GM23338 (cell line): ENCODE measurements around the gene DNAH8. TPM values are rescaled to one million over a fixed set of nuclear protein-coding genes. Genes with fewer than 3 reads are reported as not detected.
A peak's percentile ranks its signal among the peaks of the same experiment; 100 is the strongest.

Source experiments
- ATAC-seq: fragments of 200-7000 bp; cut with Tn5 transposase; 3 replicates; pipeline ENCODE4 v1.9.1; 2020
- DNase-seq: peaks from one replicate; pipeline ENCODE4 v3.0.0-alpha.2; 2015; ENCODE audit warnings: low spot score
- H2AFZ ChIP-seq: fragments of 200-600 bp; sonication (generic); 2 replicates; pipeline ENCODE4 v1.8.0; 2016; ENCODE audit warnings: antibody characterized with exemption, mild to moderate bottlenecking, moderate library complexity
- H3F3A ChIP-seq: fragments of 200-600 bp; sonication (generic); replicated peaks from 2 replicates; pipeline ENCODE4 v1.8.0; 2017; ENCODE audit warnings: antibody characterized with exemption, mixed run types, low read depth
- H3K27ac ChIP-seq: fragments of 200-600 bp; sonication (generic); 2 replicates; pipeline ENCODE4 v1.6.1; 2016; ENCODE audit warnings: low read depth
- H3K27me3 ChIP-seq: fragments of 200-600 bp; sonication (generic); 2 replicates; pipeline ENCODE4 v1.8.0; 2016; ENCODE audit warnings: mild to moderate bottlenecking, mixed run types, moderate library complexity; ENCODE audit not compliant: insufficient read depth
- H3K36me3 ChIP-seq: fragments of 200-600 bp; sonication (generic); 2 replicates; pipeline ENCODE4 v1.8.0; 2016; ENCODE audit warnings: mild to moderate bottlenecking; ENCODE audit not compliant: insufficient read depth
- H3K4me1 ChIP-seq: fragments of 200-600 bp; sonication (generic); 2 replicates; pipeline ENCODE4 v1.8.0; 2016; ENCODE audit warnings: mild to moderate bottlenecking, moderate library complexity; ENCODE audit not compliant: insufficient read depth
- H3K4me2 ChIP-seq: fragments of 200-600 bp; sonication (generic); 2 replicates; pipeline ENCODE4 v1.7.1; 2017; ENCODE audit warnings: mixed run types
- H3K4me3 ChIP-seq: fragments of 200-600 bp; sonication (generic); 2 replicates; pipeline ENCODE4 v1.6.1; 2016; ENCODE audit warnings: mixed run types
- H3K79me2 ChIP-seq: fragments of 200-600 bp; sonication (generic); replicated peaks from 2 replicates; pipeline ENCODE4 v1.8.0; 2017; ENCODE audit warnings: mild to moderate bottlenecking; ENCODE audit not compliant: insufficient read depth
- H3K9me2 ChIP-seq: fragments of 200-600 bp; sonication (generic); 2 replicates; pipeline ENCODE4 v1.8.0; 2017; ENCODE audit not compliant: insufficient read depth
- H4K20me1 ChIP-seq: fragments of 200-600 bp; sonication (generic); replicated peaks from 2 replicates; pipeline ENCODE4 v1.8.0; 2017; ENCODE audit warnings: mild to moderate bottlenecking; ENCODE audit not compliant: insufficient read depth
- H3K27ac Mint-ChIP-seq: 2 replicates; pipeline ENCODE4 v1.8.0; 2020; ENCODE audit warnings: inconsistent platforms, mild to moderate bottlenecking, moderate library complexity, mixed read lengths
- H3K27me3 Mint-ChIP-seq: 3 replicates; pipeline ENCODE4 v1.8.0; 2022; ENCODE audit warnings: low read depth, mild to moderate bottlenecking, moderate library complexity, mixed read lengths, inconsistent platforms; ENCODE audit not compliant: insufficient read depth, poor library complexity
- H3K36me3 Mint-ChIP-seq: 3 replicates; pipeline ENCODE4 v1.8.0; 2021; ENCODE audit warnings: low read depth, mild to moderate bottlenecking, inconsistent platforms, moderate library complexity, mixed read lengths
- H3K4me1 Mint-ChIP-seq: 3 replicates; pipeline ENCODE4 v1.8.0; 2020; ENCODE audit warnings: mild to moderate bottlenecking, inconsistent platforms, mixed read lengths
- H3K4me3 Mint-ChIP-seq: 3 replicates; pipeline ENCODE4 v1.8.0; 2021; ENCODE audit warnings: moderate library complexity, mild to moderate bottlenecking, inconsistent platforms, mixed read lengths
- H3K9me3 Mint-ChIP-seq: 3 replicates; pipeline ENCODE4 v1.8.0; 2020; ENCODE audit warnings: moderate library complexity, mild to moderate bottlenecking, inconsistent platforms, mixed read lengths
- CREB1 ChIP-seq: fragments of 250-450 bp; sonication (Bioruptor Pico); IDR thresholded peaks from 2 replicates; pipeline ENCODE4 v1.5.0; 2020; ENCODE audit warnings: low read depth, mild to moderate bottlenecking, moderate library complexity
- CTCF ChIP-seq, 2 experiments: fragments of 200-600 bp in 1 of 2; sonication (generic) in 1 of 2; conservative IDR thresholded peaks; 2 replicates each; pipeline versions ENCODE4 v1.5.1 to v1.6.1; 2016 to 2017; ENCODE audit warnings: antibody characterized with exemption in 2 of 2, low read depth in 2 of 2, mild to moderate bottlenecking in 2 of 2, moderate library complexity in 1 of 2
- ETS1 ChIP-seq: IDR thresholded peaks from 2 replicates; pipeline ENCODE4 v1.6.1; 2016; ENCODE audit warnings: antibody characterized with exemption
- EZH2 ChIP-seq: fragments of 200-600 bp; sonication (generic); IDR thresholded peaks from one replicate; pipeline ENCODE4 v1.8.0; 2017; ENCODE audit warnings: antibody characterized with exemption, mild to moderate bottlenecking, low read depth; ENCODE audit not compliant: unreplicated experiment
- EZH2phosphoT487 ChIP-seq: fragments of 200-600 bp; sonication (generic); IDR thresholded peaks from one replicate; pipeline ENCODE4 v1.8.1; 2018; ENCODE audit warnings: antibody characterized with exemption; ENCODE audit not compliant: unreplicated experiment
- JUNB ChIP-seq: IDR thresholded peaks from one replicate; pipeline ENCODE4 v1.6.1; 2016; ENCODE audit warnings: antibody characterized with exemption; ENCODE audit not compliant: unreplicated experiment
- NANOG ChIP-seq: IDR thresholded peaks from 2 replicates; pipeline ENCODE4 v1.6.1; 2016; ENCODE audit warnings: antibody characterized with exemption, borderline replicate concordance
- POLR2AphosphoS5 ChIP-seq: IDR thresholded peaks from 2 replicates; pipeline ENCODE4 v1.6.1; 2016; ENCODE audit warnings: antibody characterized with exemption, low read depth
- REST ChIP-seq: IDR thresholded peaks from one replicate; pipeline ENCODE4 v1.6.1; 2018; ENCODE audit warnings: antibody characterized with exemption; ENCODE audit not compliant: unreplicated experiment
- STAT1 ChIP-seq: IDR thresholded peaks from one replicate; pipeline ENCODE4 v1.6.1; 2016; ENCODE audit warnings: antibody characterized with exemption; ENCODE audit not compliant: unreplicated experiment
- ZNF114 ChIP-seq: fragments of 250-450 bp; sonication (Bioruptor Pico); IDR thresholded peaks from 2 replicates; pipeline ENCODE4 v1.5.0; 2020; ENCODE audit warnings: mild to moderate bottlenecking, moderate library complexity
- ZNF331 ChIP-seq: fragments of 250-450 bp; sonication (Bioruptor Pico); IDR thresholded peaks from 2 replicates; pipeline ENCODE4 v1.5.0; 2020; ENCODE audit warnings: low read depth, mild to moderate bottlenecking, moderate library complexity
- ZNF462 ChIP-seq: fragments of 250-450 bp; sonication (Bioruptor Pico); IDR thresholded peaks from 2 replicates; pipeline ENCODE4 v1.5.0; 2020; ENCODE audit warnings: mild to moderate bottlenecking, moderate library complexity
- polyA plus RNA-seq: library from polyadenylated mRNA; unstranded; fragments of >200 nt; fragmentation: Nextera tagmentation; extraction: Ambion mirVana; gene quantifications from 2 replicates; pipeline ENCODE4 v1.2.1, GENCODE V29; 2016
- total RNA-seq: library from RNA; depleted of rRNA; stranded (reverse); fragments of >200 nt; shearing (Covaris generic); gene quantifications from 2 replicates; pipeline ENCODE4 v1.2.3, GENCODE V29; 2014

DNAH8 gene
- total and polyA plus RNA-seq, 2 experiments from 2014 or later: 0.02 TPM; not detected in 1

GRCh38 chr6:38796850-38797249 lies 81.7 kb downstream of the DNAH8 start:
- Mint-ChIP-seq H3K4me3 (no peak overlapping the region), H3K36me3 (no peaks in the 10 kb centered on the region), H3K27me3 (peaks cover 1% of the 10 kb centered on the region)

More at GRCh38 chr6:38796850-38797249, 81.7 kb downstream of the DNAH8 start:
- H3K27ac Mint-ChIP-seq: no peak overlapping the region
- H3K4me1 Mint-ChIP-seq: peaks cover 4% of the 10 kb centered on the region; the same call in 2 of the 3 replicates
- no peaks in the 10 kb centered on the region for H3K27me3 ChIP-seq
- no peak overlapping the region for H3K27ac ChIP-seq
- no peaks in the 10 kb centered on the region for H3K79me2 ChIP-seq
- H3K4me1 ChIP-seq: no peaks in the 10 kb centered on the region; the same call in 1 of the 2 replicates
- TF ChIP-seq ZNF114 (CRISPR knock-in tag) (no peak), ZNF331 (no peak), EZH2phosphoT487 (no peak), EZH2 (no peak), ZNF462 (no peak), STAT1 (no peak), POLR2AphosphoS5 (no peak), REST (no peak), JUNB (no peak), ETS1 (no peak), CREB1 (no peak), NANOG (no peak), CTCF (conservative IDR thresholded peaks at IDR 0.05; ENCODE audit: low read depth in 2 of 2) (no peak)
- no peaks in the 10 kb centered on the region for H3K36me3 ChIP-seq
- H3K4me3 ChIP-seq: no peak overlapping the region
- ATAC-seq (no peak), DNase-seq (no peak)
- H3K4me2 ChIP-seq: no peak overlapping the region
- H3K9me3 Mint-ChIP-seq: no peaks in the 10 kb centered on the region
- H3K9me2 ChIP-seq: peaks cover 11% of the 10 kb centered on the region
- H2AFZ ChIP-seq: peak overlapping the region; percentile 83
- no peaks in the 10 kb centered on the region for H4K20me1 ChIP-seq
- H3F3A ChIP-seq: no peaks in the 10 kb centered on the region
